ENCODE results near the gene IRF2.

The IRF2 gene

GRCh38 chr4:184355111-184355604 lies 119.2 kb downstream of the IRF2 start:
- no peak overlapping the region for H3K4me3 ChIP-seq (ENCODE audit: low read depth, low read length)
- TF ChIP-seq CTCF (IDR thresholded peaks at IDR 0.05; ENCODE audit: low read depth, low read length): no peak
- in situ Hi-C loops (cut with HindIII; ENCODE audit: low sequenced_read_pairs): no loop called here
- DNase-seq (ENCODE audit: low read depth, low spot score): peak; percentile 82

- DNase-seq (ENCODE audit: low read depth, low spot score): no peak
- in situ Hi-C loops (cut with HindIII; ENCODE audit: low sequenced_read_pairs): no loop called here
- no peak for TF ChIP-seq CTCF (IDR thresholded peaks at IDR 0.05; ENCODE audit: low read depth, low read length)
- H3K4me3 ChIP-seq (ENCODE audit: low read depth, low read length): no peak overlapping the region
Observed at GRCh38 chr4:184352891-184353290, 121.5 kb downstream of the IRF2 start.

- no peak for TF ChIP-seq CTCF (IDR thresholded peaks at IDR 0.05; ENCODE audit: low read depth, low read length)
- in situ Hi-C loops (cut with HindIII; ENCODE audit: low sequenced_read_pairs): no loop called here
- DNase-seq (ENCODE audit: low read depth, low spot score): no peak
- H3K4me3 ChIP-seq (ENCODE audit: low read depth, low read length): no peak overlapping the region
Observed at GRCh38 chr4:184351560-184352451, 122.5 kb downstream of the IRF2 start.

- no peak for TF ChIP-seq CTCF (IDR thresholded peaks at IDR 0.05; ENCODE audit: low read depth, low read length)
- H3K4me3 ChIP-seq (ENCODE audit: low read depth, low read length): no peak overlapping the region
- in situ Hi-C loops (cut with HindIII; ENCODE audit: low sequenced_read_pairs): no loop called here
- DNase-seq (ENCODE audit: low read depth, low spot score): no peak
Observed at GRCh38 chr4:184350964-184351363, 123.4 kb downstream of the IRF2 start.

GRCh38 chr4:184350213-184350817 lies 124.0 kb downstream of the IRF2 start:
- no peak for TF ChIP-seq CTCF (IDR thresholded peaks at IDR 0.05; ENCODE audit: low read depth, low read length)
- no peak overlapping the region for H3K4me3 ChIP-seq (ENCODE audit: low read depth, low read length)
- in situ Hi-C loops (cut with HindIII; ENCODE audit: low sequenced_read_pairs): no loop called here
- DNase-seq (ENCODE audit: low read depth, low spot score): no peak

- no peak for TF ChIP-seq CTCF (IDR thresholded peaks at IDR 0.05; ENCODE audit: low read depth, low read length)
- H3K4me3 ChIP-seq (ENCODE audit: low read depth, low read length): no peak overlapping the region
- no peak for DNase-seq (ENCODE audit: low read depth, low spot score)
- in situ Hi-C loops (cut with HindIII; ENCODE audit: low sequenced_read_pairs): no loop called here
Observed at GRCh38 chr4:184349283-184350039, 124.9 kb downstream of the IRF2 start.
